Transverse colon (tissue), 4 donors: Measurements from ENCODE around the gene TPCN2. TPM values are rescaled to one million over a fixed set of nuclear protein-coding genes. Genes with fewer than 3 reads are reported as not detected.

Experiments used
- DNase-seq: peaks from one replicate; pipeline ENCODE4 v3.0.0-alpha.2; 2019
- H3K27ac ChIP-seq, 4 donors: fragments of 200-600 bp; sonication (generic); 2 replicates each; pipeline ENCODE4 v1.5.1; 2016 to 2018; ENCODE audit warnings: inconsistent platforms in 4 of 4
- H3K27me3 ChIP-seq: fragments of 200-600 bp; sonication (generic); 2 replicates; pipeline ENCODE4 v1.5.1; 2017; ENCODE audit warnings: inconsistent platforms
- H3K36me3 ChIP-seq, 4 donors: fragments of 200-600 bp; sonication (generic); 2 replicates each; pipeline ENCODE4 v1.5.1; 2017 to 2019; ENCODE audit warnings: inconsistent platforms in 4 of 4
- H3K4me1 ChIP-seq, 4 donors: fragments of 200-600 bp; sonication (generic); 2 replicates each; pipeline ENCODE4 v1.5.1; 2017 to 2020; ENCODE audit warnings: inconsistent platforms in 4 of 4
- H3K4me3 ChIP-seq, 4 donors: fragments of 200-600 bp; sonication (generic); 1 replicate in 1 of 4; 2 replicates in 3 of 4; pipeline versions ENCODE4 v1.5.1 to v1.6.1; 2017 to 2019; ENCODE audit warnings: inconsistent platforms in 4 of 4
- H3K9me3 ChIP-seq, 2 donors: fragments of 200-600 bp; sonication (generic); 2 replicates each; pipeline ENCODE4 v1.5.1; 2017 to 2019; ENCODE audit warnings: inconsistent platforms in 2 of 2
- CTCF ChIP-seq, 5 experiments: fragments of 200-600 bp in 3 of 5; fragments of 450-650 bp in 2 of 5; sonication (generic) in 3 of 5; IDR thresholded peaks; 1 replicate in 2 of 5; 2 replicates in 3 of 5; pipeline ENCODE4 v1.5.1; 2016 to 2017; ENCODE audit warnings: antibody characterized with exemption in 5 of 5, inconsistent platforms in 3 of 5, mild to moderate bottlenecking in 2 of 5, moderate library complexity in 1 of 5
- EP300 ChIP-seq: sonication (generic); formaldehyde crosslinking; IDR thresholded peaks from one replicate; pipeline ENCODE4 v1.6.1; 2017; ENCODE audit warnings: antibody characterized with exemption, low read depth
- POLR2A ChIP-seq: fragments of 450-650 bp; IDR thresholded peaks from one replicate; pipeline ENCODE4 v1.6.1; 2016; ENCODE audit warnings: antibody characterized with exemption, mild to moderate bottlenecking, moderate library complexity
- POLR2AphosphoS5 ChIP-seq, 3 donors: sonication (generic); formaldehyde crosslinking; IDR thresholded peaks; one replicate each; pipeline ENCODE4 v1.6.1; 2016; ENCODE audit warnings: antibody characterized with exemption in 3 of 3
- WGBS, 2 donors: methylation state at CpG; one replicate each; pipeline ENCODE4 v1.1.5; 2018; ENCODE audit warnings: low coverage in 1 of 2; 5-methylcytosine and 5-hydroxymethylcytosine counted together
- in situ Hi-C, 4 donors: fragments of 200-750 bp; cut with MboI; loops; one replicate each; pipeline versions ENCODE4 v1.15.0 to v1.15.1; 2017; ENCODE audit warnings: low sequenced_read_pairs in 3 of 4, low pct_ligation_motif_present in 1 of 4, low pct_unique_long_range_greater_than_20kb in 1 of 4
- intact Hi-C: fragments of 100-400 bp; cut with DNase I; formaldehyde crosslinking; loops from one replicate; pipeline ENCODE4 v1.15.1; 2023; ENCODE audit warnings: low total_unique reads
- total RNA-seq, 4 donors: library from RNA; depleted of rRNA; stranded (reverse); fragments of >200 nt; gene quantifications; one replicate each; pipeline ENCODE4 v1.1.0, GENCODE V29; 2016

Gene TPCN2
- total RNA-seq, 4 donors from 2014 or later: 16.8 to 25.4 (median 20.7) TPM

GRCh38 chr11:69055598-69056516 lies 7.1 kb downstream of the TPCN2 start:
- Histone ChIP-seq H3K4me3 (no peak overlapping the region), H3K27me3 (no peaks in the 10 kb centered on the region), H3K4me1 (peaks cover 15 to 39% (median 24%) of the 10 kb centered on the region in 4 donors), H3K9me3 (no peaks in the 10 kb centered on the region), H3K27ac (peak overlapping the region; percentile 35 to 61 (median 52)), H3K36me3 (peaks cover 0 to 6% (median 0%) of the 10 kb centered on the region in 4 donors)
- peak; percentile 73 for DNase-seq
- intact Hi-C loops: no loop called here
- in situ Hi-C loops: no loop called here
- TF ChIP-seq EP300: no peak
- TF ChIP-seq CTCF (IDR thresholded peaks at IDR 0.05): no peak
- TF ChIP-seq POLR2A: no peak
- no peak for TF ChIP-seq POLR2AphosphoS5 (IDR thresholded peaks at IDR 0.05)
- WGBS, 2 donors: 62 to 68% methylated on average over 10 to 20 of the region's 22 CpGs

- H3K27ac ChIP-seq: no peak overlapping the region
- intact Hi-C loops (no loop called here), in situ Hi-C loops (no loop called here)
- H3K9me3 ChIP-seq: no peaks in the 10 kb centered on the region
- no peak for DNase-seq
- TF ChIP-seq EP300: no peak
- H3K36me3 ChIP-seq: peaks cover 0 to 6% (median 0%) of the 10 kb centered on the region in 4 donors
- H3K27me3 ChIP-seq: no peaks in the 10 kb centered on the region
- H3K4me1 ChIP-seq: peaks cover 13 to 26% (median 18%) of the 10 kb centered on the region in 4 donors
- no peak overlapping the region for H3K4me3 ChIP-seq
- WGBS, 2 donors: 92% methylated on average over 15 of the region's 15 CpGs; no CpG with 5 or more reads in 1 of the 2 donors
These were observed 8.5 kb downstream of the TPCN2 start for GRCh38 chr11:69057236-69057635.

GRCh38 chr11:69057801-69058200 lies 9.1 kb downstream of the TPCN2 start:
- H3K27me3 ChIP-seq: no peaks in the 10 kb centered on the region
- H3K4me3 ChIP-seq: no peak overlapping the region
- intact Hi-C loops (no loop called here), in situ Hi-C loops (no loop called here)
- H3K27ac ChIP-seq: no peak overlapping the region
- peaks cover 0 to 6% (median under 1%) of the 10 kb centered on the region in 4 donors for H3K36me3 ChIP-seq
- whole genome bisulfite sequencing, 2 donors: 88% methylated on average over 14 of the region's 14 CpGs; no CpG with 5 or more reads in 1 of the 2 donors
- no peak for DNase-seq
- H3K9me3 ChIP-seq: no peaks in the 10 kb centered on the region
- TF ChIP-seq CTCF (IDR thresholded peaks at IDR 0.05): no peak
- no peak for TF ChIP-seq POLR2AphosphoS5 (IDR thresholded peaks at IDR 0.05)
- TF ChIP-seq EP300: no peak
- TF ChIP-seq POLR2A: no peak
- peaks cover 13 to 20% (median 15%) of the 10 kb centered on the region in 4 donors for H3K4me1 ChIP-seq

- Histone ChIP-seq H3K4me3 (no peak overlapping the region), H3K27ac (no peak overlapping the region), H3K9me3 (no peaks in the 10 kb centered on the region), H3K36me3 (peaks cover 0 to 10% (median 5%) of the 10 kb centered on the region in 4 donors), H3K27me3 (no peaks in the 10 kb centered on the region), H3K4me1 (peaks cover 13 to 18% (median 14%) of the 10 kb centered on the region in 4 donors)
- in situ Hi-C loops (no loop called here), intact Hi-C loops (no loop called here)
- 89 to 93% methylated on average over 4 to 22 of the region's 23 CpGs for WGBS, 2 donors
- no peak for TF ChIP-seq POLR2AphosphoS5 (IDR thresholded peaks at IDR 0.05)
- no peak for TF ChIP-seq POLR2A
- TF ChIP-seq EP300: no peak
- no peak for TF ChIP-seq CTCF (IDR thresholded peaks at IDR 0.05)
- no peak for DNase-seq
These were observed 10.0 kb downstream of the TPCN2 start for GRCh38 chr11:69058511-69059270.
